ENCODE measurements around the gene LRRN3.

DNA sequence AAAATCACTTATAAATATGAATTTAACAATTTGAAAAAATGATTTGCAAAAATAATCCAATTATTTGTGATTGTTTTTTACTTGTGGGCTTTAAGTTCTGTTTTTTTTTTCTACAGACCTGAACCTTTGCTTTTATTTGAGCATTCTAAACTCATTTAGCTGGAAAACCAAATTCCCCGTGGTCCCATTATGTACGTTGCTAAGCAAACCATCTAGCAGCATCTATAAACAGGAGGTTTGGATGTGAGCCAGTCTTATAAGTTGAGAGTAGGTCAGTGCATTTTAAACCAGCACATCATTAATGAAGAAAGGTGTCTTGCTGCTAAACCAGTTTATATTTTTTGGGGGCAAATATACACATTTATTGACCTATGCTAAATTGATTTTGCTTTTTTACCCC, 77.3 kb downstream of the LRRN3 start:
- TF ChIP-seq, protein P1, sequence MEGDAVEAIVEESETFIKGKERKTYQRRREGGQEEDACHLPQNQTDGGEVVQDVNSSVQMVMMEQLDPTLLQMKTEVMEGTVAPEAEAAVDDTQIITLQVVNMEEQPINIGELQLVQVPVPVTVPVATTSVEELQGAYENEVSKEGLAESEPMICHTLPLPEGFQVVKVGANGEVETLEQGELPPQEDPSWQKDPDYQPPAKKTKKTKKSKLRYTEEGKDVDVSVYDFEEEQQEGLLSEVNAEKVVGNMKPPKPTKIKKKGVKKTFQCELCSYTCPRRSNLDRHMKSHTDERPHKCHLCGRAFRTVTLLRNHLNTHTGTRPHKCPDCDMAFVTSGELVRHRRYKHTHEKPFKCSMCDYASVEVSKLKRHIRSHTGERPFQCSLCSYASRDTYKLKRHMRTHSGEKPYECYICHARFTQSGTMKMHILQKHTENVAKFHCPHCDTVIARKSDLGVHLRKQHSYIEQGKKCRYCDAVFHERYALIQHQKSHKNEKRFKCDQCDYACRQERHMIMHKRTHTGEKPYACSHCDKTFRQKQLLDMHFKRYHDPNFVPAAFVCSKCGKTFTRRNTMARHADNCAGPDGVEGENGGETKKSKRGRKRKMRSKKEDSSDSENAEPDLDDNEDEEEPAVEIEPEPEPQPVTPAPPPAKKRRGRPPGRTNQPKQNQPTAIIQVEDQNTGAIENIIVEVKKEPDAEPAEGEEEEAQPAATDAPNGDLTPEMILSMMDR (conservative IDR thresholded peaks at IDR 0.05; ENCODE audit: low read depth in 2 of 2) = no peak
- TF ChIP-seq EZH2 (IDR thresholded peaks at IDR 0.05; ENCODE audit: low read depth, unreplicated experiment) (no peak), POLR2AphosphoS5 (IDR thresholded peaks at IDR 0.05; ENCODE audit: low read depth) (no peak), REST (IDR thresholded peaks at IDR 0.05; ENCODE audit: unreplicated experiment) (no peak), EZH2phosphoT487 (IDR thresholded peaks at IDR 0.05; ENCODE audit: unreplicated experiment) (no peak), CREB1 (CRISPR knock-in tag; IDR thresholded peaks at IDR 0.05; ENCODE audit: low read depth) (no peak), STAT1 (IDR thresholded peaks at IDR 0.05; ENCODE audit: unreplicated experiment) (no peak), NANOG (IDR thresholded peaks at IDR 0.05; ENCODE audit: borderline replicate concordance) (no peak)
- TF ChIP-seq, protein P2, sequence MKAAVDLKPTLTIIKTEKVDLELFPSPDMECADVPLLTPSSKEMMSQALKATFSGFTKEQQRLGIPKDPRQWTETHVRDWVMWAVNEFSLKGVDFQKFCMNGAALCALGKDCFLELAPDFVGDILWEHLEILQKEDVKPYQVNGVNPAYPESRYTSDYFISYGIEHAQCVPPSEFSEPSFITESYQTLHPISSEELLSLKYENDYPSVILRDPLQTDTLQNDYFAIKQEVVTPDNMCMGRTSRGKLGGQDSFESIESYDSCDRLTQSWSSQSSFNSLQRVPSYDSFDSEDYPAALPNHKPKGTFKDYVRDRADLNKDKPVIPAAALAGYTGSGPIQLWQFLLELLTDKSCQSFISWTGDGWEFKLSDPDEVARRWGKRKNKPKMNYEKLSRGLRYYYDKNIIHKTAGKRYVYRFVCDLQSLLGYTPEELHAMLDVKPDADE (IDR thresholded peaks at IDR 0.05) = no peak

All from GM23338 (cell line).